PC-9 (cell line): Measurements from ENCODE around the gene ARID4B.

Experiments used
- EZH2 ChIP-seq: fragments of 200-600 bp; sonication (generic); IDR thresholded peaks from 2 replicates; pipeline ENCODE4 v1.8.0; 2017; ENCODE audit warnings: antibody characterized with exemption, low read depth
- TF ChIP-seq, protein P1 (sequence below): fragments of 200-600 bp; sonication (generic); conservative IDR thresholded peaks from 2 replicates; pipeline ENCODE4 v1.6.1; 2017; ENCODE audit warnings: mixed run types, antibody characterized with exemption, mild to moderate bottlenecking, moderate library complexity

DNA sequence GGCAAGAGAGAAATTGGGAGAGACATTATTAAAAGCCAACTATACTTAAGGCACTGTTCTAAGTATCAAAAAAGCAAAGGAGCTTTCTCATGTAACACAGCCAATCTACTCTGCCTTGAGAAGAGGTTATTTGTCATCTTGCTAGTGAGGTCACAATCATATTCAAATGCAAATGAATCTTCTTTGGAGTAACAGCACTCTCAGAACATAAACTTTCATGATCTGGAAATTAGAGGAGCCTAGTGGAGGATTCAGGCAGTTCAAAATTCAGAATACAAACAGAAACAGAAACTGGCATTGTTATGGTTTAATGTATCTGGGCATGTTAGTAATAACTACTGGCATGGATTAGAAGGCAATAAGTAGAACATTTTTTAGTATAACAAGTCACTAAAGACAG lies 57.4 kb downstream of the ARID4B start:
- TF ChIP-seq, protein P1, sequence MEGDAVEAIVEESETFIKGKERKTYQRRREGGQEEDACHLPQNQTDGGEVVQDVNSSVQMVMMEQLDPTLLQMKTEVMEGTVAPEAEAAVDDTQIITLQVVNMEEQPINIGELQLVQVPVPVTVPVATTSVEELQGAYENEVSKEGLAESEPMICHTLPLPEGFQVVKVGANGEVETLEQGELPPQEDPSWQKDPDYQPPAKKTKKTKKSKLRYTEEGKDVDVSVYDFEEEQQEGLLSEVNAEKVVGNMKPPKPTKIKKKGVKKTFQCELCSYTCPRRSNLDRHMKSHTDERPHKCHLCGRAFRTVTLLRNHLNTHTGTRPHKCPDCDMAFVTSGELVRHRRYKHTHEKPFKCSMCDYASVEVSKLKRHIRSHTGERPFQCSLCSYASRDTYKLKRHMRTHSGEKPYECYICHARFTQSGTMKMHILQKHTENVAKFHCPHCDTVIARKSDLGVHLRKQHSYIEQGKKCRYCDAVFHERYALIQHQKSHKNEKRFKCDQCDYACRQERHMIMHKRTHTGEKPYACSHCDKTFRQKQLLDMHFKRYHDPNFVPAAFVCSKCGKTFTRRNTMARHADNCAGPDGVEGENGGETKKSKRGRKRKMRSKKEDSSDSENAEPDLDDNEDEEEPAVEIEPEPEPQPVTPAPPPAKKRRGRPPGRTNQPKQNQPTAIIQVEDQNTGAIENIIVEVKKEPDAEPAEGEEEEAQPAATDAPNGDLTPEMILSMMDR, result no peak
- TF ChIP-seq EZH2, result no peak
